ENCODE results near the gene PELO.

GRCh38 chr5:52796516-52797103 lies 8.9 kb downstream of the PELO start:
- TF ChIP-seq, protein P1, sequence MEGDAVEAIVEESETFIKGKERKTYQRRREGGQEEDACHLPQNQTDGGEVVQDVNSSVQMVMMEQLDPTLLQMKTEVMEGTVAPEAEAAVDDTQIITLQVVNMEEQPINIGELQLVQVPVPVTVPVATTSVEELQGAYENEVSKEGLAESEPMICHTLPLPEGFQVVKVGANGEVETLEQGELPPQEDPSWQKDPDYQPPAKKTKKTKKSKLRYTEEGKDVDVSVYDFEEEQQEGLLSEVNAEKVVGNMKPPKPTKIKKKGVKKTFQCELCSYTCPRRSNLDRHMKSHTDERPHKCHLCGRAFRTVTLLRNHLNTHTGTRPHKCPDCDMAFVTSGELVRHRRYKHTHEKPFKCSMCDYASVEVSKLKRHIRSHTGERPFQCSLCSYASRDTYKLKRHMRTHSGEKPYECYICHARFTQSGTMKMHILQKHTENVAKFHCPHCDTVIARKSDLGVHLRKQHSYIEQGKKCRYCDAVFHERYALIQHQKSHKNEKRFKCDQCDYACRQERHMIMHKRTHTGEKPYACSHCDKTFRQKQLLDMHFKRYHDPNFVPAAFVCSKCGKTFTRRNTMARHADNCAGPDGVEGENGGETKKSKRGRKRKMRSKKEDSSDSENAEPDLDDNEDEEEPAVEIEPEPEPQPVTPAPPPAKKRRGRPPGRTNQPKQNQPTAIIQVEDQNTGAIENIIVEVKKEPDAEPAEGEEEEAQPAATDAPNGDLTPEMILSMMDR (IDR thresholded peaks at IDR 0.05), result no peak
- no peak for TF ChIP-seq POLR2A (IDR thresholded peaks at IDR 0.05)
